ENCODE results near the gene LYL1.

GRCh38 chr19:13057744-13058143 is 44.9 kb downstream of the LYL1 start:
- TF ChIP-seq RAD21 (CRISPR knock-in tag; IDR thresholded peaks at IDR 0.05), result no peak
- no peak for TF ChIP-seq TCF7L2 (IDR thresholded peaks at IDR 0.05; ENCODE audit: low read depth, low read length)
- TF ChIP-seq CTCF (CRISPR knock-in tag; IDR thresholded peaks at IDR 0.05), result no peak
- TF ChIP-seq EP300 (IDR thresholded peaks at IDR 0.05; ENCODE audit: low read depth in 2 of 2, low read length in 2 of 2), result no peak
- no peak for TF ChIP-seq EP300 (CRISPR knock-in tag; IDR thresholded peaks at IDR 0.05; ENCODE audit: borderline replicate concordance)
- no peak for TF ChIP-seq SMAD3 (CRISPR knock-in tag; IDR thresholded peaks at IDR 0.05)
- TF ChIP-seq ZNF597 (CRISPR knock-in tag; IDR thresholded peaks at IDR 0.05), result no peak
